ENCODE results near the gene COG5. TPM values are rescaled to one million over a fixed set of nuclear protein-coding genes. Genes with fewer than 3 reads are reported as not detected.

The COG5 gene
- total and polyA plus RNA-seq, 4 donors: 4.1 to 27.1 (median 8.4) TPM

DNA sequence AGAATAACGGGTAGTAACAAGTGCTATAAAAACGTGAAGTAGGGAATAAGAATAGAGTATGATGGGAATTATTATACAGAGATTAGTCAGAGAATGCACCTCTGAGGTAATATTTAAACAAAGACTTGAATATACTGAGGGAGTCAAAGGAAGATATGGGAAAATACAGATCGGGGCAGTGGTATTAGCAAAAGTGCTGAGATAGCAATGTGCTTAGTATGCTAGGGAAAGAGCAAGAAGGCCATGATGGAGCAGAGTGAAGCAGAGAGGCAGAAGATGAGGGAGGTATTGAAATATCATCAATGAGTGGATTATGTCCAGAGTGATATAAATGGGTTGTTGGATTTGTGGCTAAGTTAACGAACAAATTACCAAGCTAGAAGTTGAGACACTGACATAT, 190.4 kb downstream of the COG5 start:
- H3K27ac ChIP-seq (ENCODE audit: low read depth in 1 of 2, low read length in 2 of 2): no peak overlapping the region
- H3K4me3 ChIP-seq (ENCODE audit: low read depth in 1 of 3, low read length in 3 of 3): no peak overlapping the region
- DNase-seq (ENCODE audit: low spot score): no peak
- H3K9me3 ChIP-seq (ENCODE audit: control insufficient read depth in 4 of 4, low read length in 3 of 4): no peaks in the 10 kb centered on the region
- no peak overlapping the region for H3K9ac ChIP-seq (ENCODE audit: low read depth in 1 of 2, low read length in 2 of 2)
- no peaks in the 10 kb centered on the region for H3K4me1 ChIP-seq (ENCODE audit: control insufficient read depth in 4 of 4, insufficient read depth in 4 of 4, low read length in 3 of 4)
- no peaks in the 10 kb centered on the region for H3K27me3 ChIP-seq (ENCODE audit: control insufficient read depth in 4 of 4, insufficient read depth in 4 of 4, low read length in 3 of 4)
- H3K36me3 ChIP-seq (ENCODE audit: control insufficient read depth in 4 of 4, insufficient read depth in 3 of 4, low read depth in 1 of 4, low read length in 3 of 4): peaks cover 0 to 4% (median 0%) of the 10 kb centered on the region in 4 donors
- WGBS: 94% methylated on average over 4 of the region's 4 CpGs
- TF ChIP-seq, protein P1, sequence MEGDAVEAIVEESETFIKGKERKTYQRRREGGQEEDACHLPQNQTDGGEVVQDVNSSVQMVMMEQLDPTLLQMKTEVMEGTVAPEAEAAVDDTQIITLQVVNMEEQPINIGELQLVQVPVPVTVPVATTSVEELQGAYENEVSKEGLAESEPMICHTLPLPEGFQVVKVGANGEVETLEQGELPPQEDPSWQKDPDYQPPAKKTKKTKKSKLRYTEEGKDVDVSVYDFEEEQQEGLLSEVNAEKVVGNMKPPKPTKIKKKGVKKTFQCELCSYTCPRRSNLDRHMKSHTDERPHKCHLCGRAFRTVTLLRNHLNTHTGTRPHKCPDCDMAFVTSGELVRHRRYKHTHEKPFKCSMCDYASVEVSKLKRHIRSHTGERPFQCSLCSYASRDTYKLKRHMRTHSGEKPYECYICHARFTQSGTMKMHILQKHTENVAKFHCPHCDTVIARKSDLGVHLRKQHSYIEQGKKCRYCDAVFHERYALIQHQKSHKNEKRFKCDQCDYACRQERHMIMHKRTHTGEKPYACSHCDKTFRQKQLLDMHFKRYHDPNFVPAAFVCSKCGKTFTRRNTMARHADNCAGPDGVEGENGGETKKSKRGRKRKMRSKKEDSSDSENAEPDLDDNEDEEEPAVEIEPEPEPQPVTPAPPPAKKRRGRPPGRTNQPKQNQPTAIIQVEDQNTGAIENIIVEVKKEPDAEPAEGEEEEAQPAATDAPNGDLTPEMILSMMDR (IDR thresholded peaks at IDR 0.05; ENCODE audit: low read depth, low read length, missing input control): no peak
- TF ChIP-seq NR2F2 (IDR thresholded peaks at IDR 0.05): no peak
- TF ChIP-seq FOXA1 (IDR thresholded peaks at IDR 0.05): no peak
- TF ChIP-seq RAD21 (IDR thresholded peaks at IDR 0.05): no peak
- TF ChIP-seq HNF4G (IDR thresholded peaks at IDR 0.05): no peak
- TF ChIP-seq GABPA (IDR thresholded peaks at IDR 0.05 in 1 of 2, conservative IDR thresholded peaks at IDR 0.05 in 1 of 2): no peak
- TF ChIP-seq SP1 (IDR thresholded peaks at IDR 0.05): no peak
- no peak for TF ChIP-seq FOXA2 (IDR thresholded peaks at IDR 0.05)
- no peak for TF ChIP-seq RXRA (IDR thresholded peaks at IDR 0.05)
- TF ChIP-seq, protein P2, sequence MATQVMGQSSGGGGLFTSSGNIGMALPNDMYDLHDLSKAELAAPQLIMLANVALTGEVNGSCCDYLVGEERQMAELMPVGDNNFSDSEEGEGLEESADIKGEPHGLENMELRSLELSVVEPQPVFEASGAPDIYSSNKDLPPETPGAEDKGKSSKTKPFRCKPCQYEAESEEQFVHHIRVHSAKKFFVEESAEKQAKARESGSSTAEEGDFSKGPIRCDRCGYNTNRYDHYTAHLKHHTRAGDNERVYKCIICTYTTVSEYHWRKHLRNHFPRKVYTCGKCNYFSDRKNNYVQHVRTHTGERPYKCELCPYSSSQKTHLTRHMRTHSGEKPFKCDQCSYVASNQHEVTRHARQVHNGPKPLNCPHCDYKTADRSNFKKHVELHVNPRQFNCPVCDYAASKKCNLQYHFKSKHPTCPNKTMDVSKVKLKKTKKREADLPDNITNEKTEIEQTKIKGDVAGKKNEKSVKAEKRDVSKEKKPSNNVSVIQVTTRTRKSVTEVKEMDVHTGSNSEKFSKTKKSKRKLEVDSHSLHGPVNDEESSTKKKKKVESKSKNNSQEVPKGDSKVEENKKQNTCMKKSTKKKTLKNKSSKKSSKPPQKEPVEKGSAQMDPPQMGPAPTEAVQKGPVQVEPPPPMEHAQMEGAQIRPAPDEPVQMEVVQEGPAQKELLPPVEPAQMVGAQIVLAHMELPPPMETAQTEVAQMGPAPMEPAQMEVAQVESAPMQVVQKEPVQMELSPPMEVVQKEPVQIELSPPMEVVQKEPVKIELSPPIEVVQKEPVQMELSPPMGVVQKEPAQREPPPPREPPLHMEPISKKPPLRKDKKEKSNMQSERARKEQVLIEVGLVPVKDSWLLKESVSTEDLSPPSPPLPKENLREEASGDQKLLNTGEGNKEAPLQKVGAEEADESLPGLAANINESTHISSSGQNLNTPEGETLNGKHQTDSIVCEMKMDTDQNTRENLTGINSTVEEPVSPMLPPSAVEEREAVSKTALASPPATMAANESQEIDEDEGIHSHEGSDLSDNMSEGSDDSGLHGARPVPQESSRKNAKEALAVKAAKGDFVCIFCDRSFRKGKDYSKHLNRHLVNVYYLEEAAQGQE (IDR thresholded peaks at IDR 0.05): no peak

- no peak overlapping the region for H3K9ac ChIP-seq (ENCODE audit: low read depth in 1 of 2, low read length in 2 of 2)
- H3K9me3 ChIP-seq (ENCODE audit: control insufficient read depth in 4 of 4, low read length in 3 of 4): no peaks in the 10 kb centered on the region
- H3K36me3 ChIP-seq (ENCODE audit: control insufficient read depth in 4 of 4, insufficient read depth in 3 of 4, low read depth in 1 of 4, low read length in 3 of 4): peaks cover 0 to 4% (median 0%) of the 10 kb centered on the region in 4 donors
- H3K27me3 ChIP-seq (ENCODE audit: control insufficient read depth in 4 of 4, insufficient read depth in 4 of 4, low read length in 3 of 4): no peaks in the 10 kb centered on the region
- no peak for DNase-seq (ENCODE audit: low spot score)
- TF ChIP-seq, protein P1 (IDR thresholded peaks at IDR 0.05; ENCODE audit: low read depth, low read length, missing input control): no peak
- TF ChIP-seq JUND (IDR thresholded peaks at IDR 0.05) (no peak), HNF4A (conservative IDR thresholded peaks at IDR 0.05) (no peak), HNF4G (IDR thresholded peaks at IDR 0.05) (no peak), EGR1 (IDR thresholded peaks at IDR 0.05; ENCODE audit: low read depth in 2 of 2) (no peak), RAD21 (IDR thresholded peaks at IDR 0.05) (no peak), TAF1 (conservative IDR thresholded peaks at IDR 0.05) (no peak), FOXA2 (IDR thresholded peaks at IDR 0.05) (no peak), NR2F2 (IDR thresholded peaks at IDR 0.05) (no peak), GABPA (IDR thresholded peaks at IDR 0.05 in 1 of 2, conservative IDR thresholded peaks at IDR 0.05 in 1 of 2) (no peak), YY1 (IDR thresholded peaks at IDR 0.05) (no peak), MAX (IDR thresholded peaks at IDR 0.05) (no peak), RXRA (IDR thresholded peaks at IDR 0.05) (no peak), SP1 (IDR thresholded peaks at IDR 0.05) (no peak)
- TF ChIP-seq, protein P3, sequence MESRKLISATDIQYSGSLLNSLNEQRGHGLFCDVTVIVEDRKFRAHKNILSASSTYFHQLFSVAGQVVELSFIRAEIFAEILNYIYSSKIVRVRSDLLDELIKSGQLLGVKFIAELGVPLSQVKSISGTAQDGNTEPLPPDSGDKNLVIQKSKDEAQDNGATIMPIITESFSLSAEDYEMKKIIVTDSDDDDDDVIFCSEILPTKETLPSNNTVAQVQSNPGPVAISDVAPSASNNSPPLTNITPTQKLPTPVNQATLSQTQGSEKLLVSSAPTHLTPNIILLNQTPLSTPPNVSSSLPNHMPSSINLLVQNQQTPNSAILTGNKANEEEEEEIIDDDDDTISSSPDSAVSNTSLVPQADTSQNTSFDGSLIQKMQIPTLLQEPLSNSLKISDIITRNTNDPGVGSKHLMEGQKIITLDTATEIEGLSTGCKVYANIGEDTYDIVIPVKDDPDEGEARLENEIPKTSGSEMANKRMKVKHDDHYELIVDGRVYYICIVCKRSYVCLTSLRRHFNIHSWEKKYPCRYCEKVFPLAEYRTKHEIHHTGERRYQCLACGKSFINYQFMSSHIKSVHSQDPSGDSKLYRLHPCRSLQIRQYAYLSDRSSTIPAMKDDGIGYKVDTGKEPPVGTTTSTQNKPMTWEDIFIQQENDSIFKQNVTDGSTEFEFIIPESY (IDR thresholded peaks at IDR 0.05): no peak
- no peak overlapping the region for H3K27ac ChIP-seq (ENCODE audit: low read depth in 1 of 2, low read length in 2 of 2)
- no peak overlapping the region for H3K4me3 ChIP-seq (ENCODE audit: low read depth in 1 of 3, low read length in 3 of 3)
- H3K4me1 ChIP-seq (ENCODE audit: control insufficient read depth in 4 of 4, insufficient read depth in 4 of 4, low read length in 3 of 4): no peaks in the 10 kb centered on the region
- 86% methylated on average over 1 of the region's 1 CpG for WGBS
Measured at GRCh38 chr7:107372298-107372697, 191.4 kb downstream of the COG5 start.
